Raji (cell line): ENCODE results near the gene LGALS7.

ENCODE experiments used
- POLR2A ChIP-seq: IDR thresholded peaks from 2 replicates; pipeline ENCODE4 v1.6.1; 2011; ENCODE audit warnings: low read depth, low read length, control low read depth; ENCODE audit not compliant: insufficient read depth

The LGALS7 gene

GRCh38 chr19:38737921-38738737 lies 35.2 kb downstream of the LGALS7 start:
- no peak for TF ChIP-seq POLR2A

GRCh38 chr19:38737281-38737865 lies 35.9 kb downstream of the LGALS7 start:
- no peak for TF ChIP-seq POLR2A

- TF ChIP-seq POLR2A = no peak
Observed at GRCh38 chr19:38736413-38737280, 36.7 kb downstream of the LGALS7 start.

- no peak for TF ChIP-seq POLR2A
Observed at GRCh38 chr19:38736036-38736412, 37.3 kb downstream of the LGALS7 start.

GRCh38 chr19:38735257-38735686 lies 38.0 kb downstream of the LGALS7 start:
- no peak for TF ChIP-seq POLR2A

GRCh38 chr19:38734426-38735256 lies 38.7 kb downstream of the LGALS7 start:
- TF ChIP-seq POLR2A = no peak

- TF ChIP-seq POLR2A = no peak
Observed at GRCh38 chr19:38734176-38734425, 39.2 kb downstream of the LGALS7 start.

- no peak for TF ChIP-seq POLR2A
Observed at GRCh38 chr19:38733493-38734175, 39.7 kb downstream of the LGALS7 start.

GRCh38 chr19:38733241-38733492 lies 40.1 kb downstream of the LGALS7 start:
- no peak for TF ChIP-seq POLR2A

GRCh38 chr19:38731654-38732301 lies 41.5 kb downstream of the LGALS7 start:
- TF ChIP-seq POLR2A = no peak

GRCh38 chr19:38730731-38731589 lies 42.4 kb downstream of the LGALS7 start:
- TF ChIP-seq POLR2A = no peak

GRCh38 chr19:38730470-38730730 lies 42.9 kb downstream of the LGALS7 start:
- no peak for TF ChIP-seq POLR2A

- no peak for TF ChIP-seq POLR2A
Observed at GRCh38 chr19:38729653-38730469, 43.5 kb downstream of the LGALS7 start.
